GM06990 (cell line): ENCODE results near the gene MFSD2B.

Source experiments
- DNase-seq: peaks from one replicate; pipeline ENCODE4 v3.0.0-alpha.2; 2011; ENCODE audit not compliant: insufficient read length; ENCODE audit errors: extremely low read depth
- H3K27me3 ChIP-seq: replicated peaks from 2 replicates; pipeline ENCODE4 v1.6.0; 2011; ENCODE audit warnings: low read length; ENCODE audit not compliant: control insufficient read depth, insufficient read depth
- H3K36me3 ChIP-seq: 2 replicates; pipeline ENCODE4 v1.5.1; 2011; ENCODE audit warnings: low read length; ENCODE audit not compliant: control insufficient read depth, insufficient read depth
- H3K4me3 ChIP-seq: replicated peaks from 2 replicates; pipeline ENCODE4 v1.5.1; 2011; ENCODE audit warnings: low read depth, mild to moderate bottlenecking, control low read depth, low read length
- TF ChIP-seq, protein P1 (sequence below): IDR thresholded peaks from 2 replicates; pipeline ENCODE4 v1.5.1; 2011; ENCODE audit warnings: low read length, control low read depth, mild to moderate bottlenecking, inconsistent platforms; ENCODE audit not compliant: insufficient read depth, poor library complexity, severe bottlenecking

MFSD2B gene

GRCh38 chr2:24016376-24016761 lies 6.5 kb downstream of the MFSD2B start:
- no peak for DNase-seq
- Histone ChIP-seq H3K27me3 (no peaks in the 10 kb centered on the region), H3K4me3 (no peak overlapping the region)

GRCh38 chr2:24016853-24017703 lies 7.2 kb downstream of the MFSD2B start:
- H3K36me3 ChIP-seq: no peaks in the 10 kb centered on the region
- no peaks in the 10 kb centered on the region for H3K27me3 ChIP-seq
- DNase-seq: no peak
- no peak overlapping the region for H3K4me3 ChIP-seq
- TF ChIP-seq, protein P1, sequence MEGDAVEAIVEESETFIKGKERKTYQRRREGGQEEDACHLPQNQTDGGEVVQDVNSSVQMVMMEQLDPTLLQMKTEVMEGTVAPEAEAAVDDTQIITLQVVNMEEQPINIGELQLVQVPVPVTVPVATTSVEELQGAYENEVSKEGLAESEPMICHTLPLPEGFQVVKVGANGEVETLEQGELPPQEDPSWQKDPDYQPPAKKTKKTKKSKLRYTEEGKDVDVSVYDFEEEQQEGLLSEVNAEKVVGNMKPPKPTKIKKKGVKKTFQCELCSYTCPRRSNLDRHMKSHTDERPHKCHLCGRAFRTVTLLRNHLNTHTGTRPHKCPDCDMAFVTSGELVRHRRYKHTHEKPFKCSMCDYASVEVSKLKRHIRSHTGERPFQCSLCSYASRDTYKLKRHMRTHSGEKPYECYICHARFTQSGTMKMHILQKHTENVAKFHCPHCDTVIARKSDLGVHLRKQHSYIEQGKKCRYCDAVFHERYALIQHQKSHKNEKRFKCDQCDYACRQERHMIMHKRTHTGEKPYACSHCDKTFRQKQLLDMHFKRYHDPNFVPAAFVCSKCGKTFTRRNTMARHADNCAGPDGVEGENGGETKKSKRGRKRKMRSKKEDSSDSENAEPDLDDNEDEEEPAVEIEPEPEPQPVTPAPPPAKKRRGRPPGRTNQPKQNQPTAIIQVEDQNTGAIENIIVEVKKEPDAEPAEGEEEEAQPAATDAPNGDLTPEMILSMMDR: no peak

More at GRCh38 chr2:24016376-24016761, 6.5 kb downstream of the MFSD2B start:
- no peaks in the 10 kb centered on the region for H3K36me3 ChIP-seq
- TF ChIP-seq, protein P1: no peak

DNA sequence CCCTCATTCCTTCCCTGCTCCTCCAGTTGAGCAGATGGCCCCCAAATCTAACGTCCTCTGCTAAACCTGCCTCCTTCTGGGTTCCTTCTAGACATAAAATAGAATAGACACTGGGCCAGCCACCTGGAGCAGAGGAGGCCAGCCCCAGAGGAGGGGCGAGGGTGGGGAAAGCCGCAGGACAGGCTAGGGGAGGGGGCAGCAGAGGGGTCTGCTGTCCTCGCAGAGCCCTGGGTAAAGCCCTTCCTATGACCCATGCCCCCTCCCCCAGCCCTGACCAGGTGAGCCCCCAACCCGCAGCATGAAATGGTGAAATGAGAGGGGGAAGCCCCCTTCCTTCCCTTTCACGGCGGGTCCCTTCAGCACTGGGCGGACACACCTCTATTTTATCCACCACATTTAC lies 7.8 kb downstream of the MFSD2B start:
- no peaks in the 10 kb centered on the region; the same call in 1 of the 2 replicates for H3K36me3 ChIP-seq
- no peak for DNase-seq
- TF ChIP-seq, protein P1: no peak
- no peak overlapping the region for H3K4me3 ChIP-seq
- no peaks in the 10 kb centered on the region for H3K27me3 ChIP-seq

DNA sequence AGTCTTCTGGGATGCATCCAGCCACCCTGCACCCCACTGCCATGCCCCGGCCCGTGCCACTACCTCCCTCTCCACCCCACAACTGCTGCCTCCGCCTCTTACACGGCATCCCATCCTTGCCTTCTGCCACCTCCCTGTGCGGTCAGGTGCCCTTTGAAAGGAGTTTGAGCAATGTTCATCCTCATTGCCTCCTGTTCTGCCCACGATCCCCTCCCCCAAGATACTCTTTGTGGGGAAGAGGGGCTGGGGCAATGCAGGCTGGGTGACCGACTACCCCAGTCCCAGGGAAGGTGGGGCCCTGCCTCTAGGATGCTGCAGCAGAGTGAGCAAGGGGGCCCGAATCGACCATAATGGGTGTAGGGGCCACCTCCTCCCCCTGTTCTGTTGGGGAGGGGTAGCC lies 8.4 kb downstream of the MFSD2B start:
- H3K27me3 ChIP-seq: no peaks in the 10 kb centered on the region

DNA sequence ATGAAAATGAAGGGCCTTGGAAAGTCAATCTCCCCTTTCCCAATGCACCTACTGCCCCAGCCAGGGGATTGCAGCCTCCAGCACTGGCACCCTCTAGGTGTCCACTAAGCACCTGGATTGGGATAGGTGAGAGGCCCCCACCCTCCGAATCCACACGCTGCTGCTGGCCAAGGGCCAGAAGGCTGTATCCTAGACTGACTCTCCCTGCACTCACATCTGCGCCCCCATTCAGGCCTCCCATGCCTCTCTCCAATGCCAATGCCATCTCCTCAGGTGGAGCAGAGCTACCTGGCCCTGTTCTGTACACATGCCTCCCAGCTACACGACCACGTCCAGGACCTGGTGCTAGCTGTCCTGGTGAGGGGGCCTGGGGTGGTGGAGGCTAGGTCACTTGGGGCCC lies 9.8 kb downstream of the MFSD2B start:
- H3K36me3 ChIP-seq: peaks cover 7% of the 10 kb centered on the region
- no peak for DNase-seq
- no peak overlapping the region for H3K4me3 ChIP-seq
- TF ChIP-seq, protein P1: no peak
- no peaks in the 10 kb centered on the region for H3K27me3 ChIP-seq

More for the DNA sequence above, 8.4 kb downstream of the MFSD2B start:
- no peak overlapping the region for H3K4me3 ChIP-seq
- H3K36me3 ChIP-seq: peaks cover 4% of the 10 kb centered on the region; the same call in 1 of the 2 replicates
- TF ChIP-seq, protein P1: no peak
- DNase-seq: no peak

DNA sequence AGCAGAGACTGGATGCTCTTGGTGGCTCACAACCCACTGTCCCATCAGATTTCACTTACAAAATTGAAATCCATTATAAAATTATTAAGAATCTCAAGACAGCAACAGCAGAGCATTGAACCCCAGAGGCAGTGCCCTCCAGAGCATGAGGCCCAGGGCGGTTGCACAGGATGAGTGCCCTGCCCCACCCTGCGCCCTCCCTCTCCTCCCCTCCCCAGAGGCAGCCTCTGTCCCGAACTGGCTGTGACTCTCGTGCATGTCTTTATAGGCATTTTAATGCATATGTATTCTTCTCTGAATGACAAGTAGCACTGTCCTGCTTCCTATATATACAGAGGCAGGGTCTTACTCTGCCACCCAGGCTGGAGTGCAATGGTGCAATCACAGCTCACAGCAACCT lies 10.4 kb downstream of the MFSD2B start:
- TF ChIP-seq, protein P1: no peak
- no peaks in the 10 kb centered on the region for H3K27me3 ChIP-seq
- DNase-seq: no peak
- no peak overlapping the region for H3K4me3 ChIP-seq
- peaks cover 7% of the 10 kb centered on the region for H3K36me3 ChIP-seq
